HepG2 (cell line): ENCODE measurements around the gene PLCL1. TPM values are rescaled to one million over a fixed set of nuclear protein-coding genes. Genes with fewer than 3 reads are reported as not detected.

Source experiments
- ATAC-seq: fragments of 200-7000 bp; cut with Tn5 transposase; 3 replicates; pipeline ENCODE4 v1.9.1; 2020; ENCODE audit warnings: mild to moderate bottlenecking, moderate library complexity
- BruUV-seq: library from RNA; stranded (reverse); fragments of 400-500 nt; replicated peaks from 2 replicates; lab custom pipeline; 2021; lab: Mats Ljungman, UMichigan
- CTCF ChIA-PET: fragments of 300-600 bp; formaldehyde crosslinking; extraction: SDS; loops from one replicate; lab custom pipeline; 2021; ENCODE audit warnings: low total read pairs, inconsistent platforms, low intra/inter-chr PET ratio; lab: Yijun Ruan, JAX
- POLR2A ChIA-PET: fragments of 350-600 bp; sonication (Branson Sonifier 250); formaldehyde crosslinking; loops from one replicate; lab custom pipeline; 2020; ENCODE audit warnings: antibody characterized with exemption, inconsistent platforms; lab: Yijun Ruan, JAX
- DNase-seq: peaks from one replicate; pipeline ENCODE4 v3.0.0-alpha.2; 2015; ENCODE audit warnings: low spot score
- FAIRE-seq: peaks from 3 replicates; lab custom pipeline; 2011; peaks lifted over from hg19 to GRCh38; lab: Jason Lieb, UNC
- H2AFZ ChIP-seq: one replicate; pipeline ENCODE4 v1.6.1; 2011; ENCODE audit warnings: low read length, inconsistent platforms
- H3K27ac ChIP-seq: fragments of 300-600 bp; 3 replicates; pipeline ENCODE4 v1.8.0; 2011; ENCODE audit warnings: mixed run types, mild to moderate bottlenecking, mixed read lengths, low read length, inconsistent platforms; ENCODE audit not compliant: insufficient read depth; ENCODE audit errors: extremely low read length
- H3K27me3 ChIP-seq, 2 experiments: fragments of 200-600 bp in 1 of 2; 2 replicates in 1 of 2; 3 replicates in 1 of 2; pipeline versions ENCODE4 v1.6.0 to v1.8.0; 2011; ENCODE audit warnings: low read length in 2 of 2, mild to moderate bottlenecking in 2 of 2, moderate library complexity in 2 of 2, inconsistent platforms in 1 of 2; ENCODE audit not compliant: insufficient read depth in 2 of 2, control insufficient read depth in 1 of 2
- H3K36me3 ChIP-seq, 2 experiments: fragments of 200-600 bp in 1 of 2; replicated peaks in 1 of 2; 2 replicates in 1 of 2; 3 replicates in 1 of 2; pipeline versions ENCODE4 v1.5.1 to v1.8.0; 2011; ENCODE audit warnings: low read length in 2 of 2, inconsistent platforms in 1 of 2; ENCODE audit not compliant: insufficient read depth in 2 of 2, control insufficient read depth in 1 of 2
- H3K4me1 ChIP-seq: 2 replicates; pipeline ENCODE4 v1.5.1; 2012; ENCODE audit warnings: low read length, inconsistent platforms; ENCODE audit not compliant: insufficient read depth
- H3K4me2 ChIP-seq: 2 replicates; pipeline ENCODE4 v1.6.0; 2011; ENCODE audit warnings: low read depth, low read length, inconsistent platforms
- H3K4me3 ChIP-seq, 3 experiments: fragments of 200-600 bp in 1 of 3; sonication (generic), shearing (Covaris generic) in 1 of 3; replicated peaks in 1 of 3; 2 replicates each; pipeline ENCODE4 v1.5.1; 2011 to 2016; ENCODE audit warnings: low read length in 3 of 3, inconsistent platforms in 2 of 3, low read depth in 2 of 3, mild to moderate bottlenecking in 2 of 3, control low read depth in 1 of 3, mixed read lengths in 1 of 3; ENCODE audit not compliant: insufficient read depth in 1 of 3
- H3K79me2 ChIP-seq: one replicate; pipeline ENCODE4 v1.6.1; 2011; ENCODE audit warnings: low read length, inconsistent platforms; ENCODE audit not compliant: insufficient read depth
- H3K9ac ChIP-seq: 2 replicates; pipeline ENCODE4 v1.6.0; 2011; ENCODE audit warnings: mild to moderate bottlenecking, low read depth, low read length, inconsistent platforms; ENCODE audit not compliant: insufficient read depth
- H3K9me3 ChIP-seq: 2 replicates; pipeline ENCODE4 v1.5.1; 2012; ENCODE audit warnings: mild to moderate bottlenecking, low read length
- H4K20me1 ChIP-seq: 2 replicates; pipeline ENCODE4 v1.6.0; 2011; ENCODE audit warnings: inconsistent platforms, mild to moderate bottlenecking, low read length, moderate library complexity; ENCODE audit not compliant: insufficient read depth
- CENPX ChIP-seq: sonication (generic); formaldehyde crosslinking; IDR thresholded peaks from 2 replicates; pipeline ENCODE4 v1.9.0; 2021; ENCODE audit warnings: mild to moderate bottlenecking, missing genetic modification reagents, moderate library complexity
- CSRNP1 ChIP-seq: sonication (generic); formaldehyde crosslinking; IDR thresholded peaks from 2 replicates; pipeline ENCODE4 v1.8.1; 2023; ENCODE audit warnings: mild to moderate bottlenecking, missing genetic modification reagents
- FOXJ3 ChIP-seq: sonication (generic); formaldehyde crosslinking; IDR thresholded peaks from 2 replicates; pipeline ENCODE4 v1.4.0; 2020; ENCODE audit warnings: missing genetic modification reagents, mild to moderate bottlenecking, borderline replicate concordance
- HNF1B ChIP-seq: sonication (generic); formaldehyde crosslinking; IDR thresholded peaks from 2 replicates; pipeline ENCODE4 v1.5.1; 2020; ENCODE audit warnings: mild to moderate bottlenecking, moderate library complexity, missing genetic modification reagents
- IRF9 ChIP-seq: sonication (generic); formaldehyde crosslinking; IDR thresholded peaks from 2 replicates; pipeline ENCODE4 v1.8.0; 2022; ENCODE audit warnings: missing genetic modification reagents, mild to moderate bottlenecking, borderline replicate concordance
- MAFF ChIP-seq: IDR thresholded peaks from 2 replicates; pipeline ENCODE4 v1.6.1; 2011; ENCODE audit warnings: low read depth, low read length, improper control_type of control experiment
- MAFK ChIP-seq, 2 experiments: IDR thresholded peaks in 1 of 2; conservative IDR thresholded peaks in 1 of 2; 2 replicates each; pipeline ENCODE4 v1.6.1; 2011; ENCODE audit warnings: improper control_type of control experiment in 2 of 2, low read length in 2 of 2
- NFIB ChIP-seq: sonication (generic); formaldehyde crosslinking; IDR thresholded peaks from 2 replicates; pipeline ENCODE4 v1.9.0; 2021; ENCODE audit warnings: missing genetic modification reagents, mild to moderate bottlenecking, borderline replicate concordance
- NR2F2 ChIP-seq: IDR thresholded peaks from 2 replicates; pipeline ENCODE4 v1.6.1; 2012; ENCODE audit warnings: low read depth, inconsistent platforms, borderline replicate concordance
- ZNF513 ChIP-seq: sonication (generic); formaldehyde crosslinking; conservative IDR thresholded peaks from 2 replicates; pipeline ENCODE4 v1.5.0; 2020; ENCODE audit warnings: missing genetic modification reagents
- ZNF644 ChIP-seq: IDR thresholded peaks from 2 replicates; pipeline ENCODE4 v1.6.1; 2016; ENCODE audit warnings: low read depth
- ZSCAN12 ChIP-seq: sonication (generic); formaldehyde crosslinking; IDR thresholded peaks from 2 replicates; pipeline ENCODE4 v1.9.0; 2021; ENCODE audit warnings: mild to moderate bottlenecking, missing genetic modification reagents
- WGBS: methylation state at CpG from one replicate; pipeline ENCODE4 v1.1.6; 2017; ENCODE audit warnings: low lambda C conversion rate; 5-methylcytosine and 5-hydroxymethylcytosine counted together
- in situ Hi-C: cut with HindIII; loops from 2 replicates; pipeline ENCODE4 v1.10.0; 2017; ENCODE audit warnings: low pct_unique_long_range_greater_than_20kb; ENCODE audit not compliant: extremely low pct_ligation_motif_present
- intact Hi-C: fragments of 100-400 bp; cut with micrococcal nuclease; formaldehyde crosslinking; loops from one replicate; pipeline ENCODE4 v1.10.0; 2022; ENCODE audit not compliant: unreplicated experiment
- polyA plus RNA-seq, 8 experiments: library from polyadenylated mRNA; depleted of rRNA in 3 of 8; stranded (reverse) in 7 of 8; unstranded in 1 of 8; fragments of >200 nt; fragmentation: Illumina TruSeq in 4 of 8; extraction: Trizol in 4 of 8; gene quantifications; 2 replicates each; pipeline versions ENCODE4 v1.2.1 to v1.2.3, GENCODE V29; 2011 to 2016; ENCODE audit warnings: low read depth in 4 of 8, missing spikeins in 1 of 8, mixed read lengths in 1 of 8; ENCODE audit not compliant: insufficient read depth in 1 of 8
- total RNA-seq, 5 experiments: library from RNA; depleted of rRNA; stranded (reverse); fragments of >200 nt; fragmentation: Illumina TruSeq; extraction: Trizol; gene quantifications; 2 replicates each; pipeline ENCODE4 v1.2.3, GENCODE V29; 2016; ENCODE audit warnings: low read depth in 1 of 5

Gene PLCL1
- total and polyA plus RNA-seq, 2 of the 13 experiments (the other 11 are each of a cell fraction or from before 2014, with no cell fraction given) = not detected

- no peaks in the 10 kb centered on the region for H3K79me2 ChIP-seq
- DNase-seq (no peak), ATAC-seq (no peak), FAIRE-seq (no peak)
- CTCF ChIA-PET = no interaction called here
- intact Hi-C loops (no loop called here), in situ Hi-C loops (no loop called here)
- H3K4me2 ChIP-seq = no peak overlapping the region
- BruUV-seq = no TSS peak
- H4K20me1 ChIP-seq = no peaks in the 10 kb centered on the region
- no peaks in the 10 kb centered on the region for H3K9me3 ChIP-seq
- H3K4me1 ChIP-seq = no peaks in the 10 kb centered on the region
- H3K27ac ChIP-seq = no peak overlapping the region
- 1% methylated on average over 2 of the region's 2 CpGs for WGBS
- POLR2A ChIA-PET = no interaction called here
- H3K4me3 ChIP-seq = no peak overlapping the region
- peaks cover 0 to 6% of the 10 kb centered on the region in 2 experiments; a peak in 1 of 5 replicates for H3K27me3 ChIP-seq
- H3K36me3 ChIP-seq = no peaks in the 10 kb centered on the region
- peak; percentile 53 for TF ChIP-seq MAFF
- peak in 1 of 2 experiments; percentile 66; a peak in 2 of 4 replicates for TF ChIP-seq MAFK (conservative IDR thresholded peaks at IDR 0.05 in 1 of 2, IDR thresholded peaks at IDR 0.05 in 1 of 2; ENCODE audit: low read length in 2 of 2)
- TF ChIP-seq NR2F2 = no peak
- no peak for TF ChIP-seq NFIB (CRISPR knock-in tag)
- TF ChIP-seq CSRNP1 = no peak
- TF ChIP-seq, all 625 proteins: peak for 2
- H3K9ac ChIP-seq = no peak overlapping the region
- no peak overlapping the region for H2AFZ ChIP-seq
Measured at GRCh38 chr2:197972587-197972986, 168.2 kb downstream of the PLCL1 start.

GRCh38 chr2:197973772-197974171 is 169.4 kb downstream of the PLCL1 start:
- intact Hi-C loops = no loop called here
- no TSS peak for BruUV-seq
- Histone ChIP-seq H3K9me3 (no peaks in the 10 kb centered on the region), H3K4me3 (no peak overlapping the region), H3K9ac (no peak overlapping the region), H3K4me2 (no peak overlapping the region), H2AFZ (no peak overlapping the region), H3K36me3 (no peaks in the 10 kb centered on the region), H3K27me3 (peaks cover 0 to 10% of the 10 kb centered on the region in 2 experiments; a peak in 1 of 5 replicates), H4K20me1 (no peaks in the 10 kb centered on the region), H3K27ac (no peak overlapping the region), H3K4me1 (no peaks in the 10 kb centered on the region), H3K79me2 (no peaks in the 10 kb centered on the region)
- POLR2A ChIA-PET = no interaction called here
- no peak for FAIRE-seq
- no peak for ATAC-seq
- in situ Hi-C loops = no loop called here
- CTCF ChIA-PET = no interaction called here
- DNase-seq = no peak
- TF ChIP-seq ZSCAN12 (CRISPR knock-in tag) = no peak
- TF ChIP-seq CENPX (CRISPR knock-in tag) = no peak
- TF ChIP-seq ZNF513 = no peak
- no peak for TF ChIP-seq IRF9 (CRISPR knock-in tag)
- no peak for TF ChIP-seq ZNF644
- TF ChIP-seq FOXJ3 (CRISPR knock-in tag) = no peak
- no peak for TF ChIP-seq HNF1B (CRISPR knock-in tag)
